CD4-positive, alpha-beta memory T cell (primary cell): Measurements from ENCODE around the gene NTNG1. TPM values are rescaled to one million over a fixed set of nuclear protein-coding genes. Genes with fewer than 3 reads are reported as not detected.

Source experiments
- CTCF ChIA-PET: fragments of 350-600 bp; sonication (Branson Sonifier 250); formaldehyde crosslinking; loops from one replicate; lab custom pipeline; 2021; ENCODE audit warnings: inconsistent platforms; ENCODE audit not compliant: partially characterized antibody; lab: Charles Lee
- POLR2A ChIA-PET: fragments of 350-600 bp; sonication (Branson Sonifier 250); formaldehyde crosslinking; loops from one replicate; lab custom pipeline; 2021; ENCODE audit not compliant: partially characterized antibody; lab: Charles Lee
- DNase-seq, 5 donors: peaks; one replicate each; pipeline versions ENCODE4 v3.0.0 to v3.0.0-alpha.2; 2020 to 2022; ENCODE audit warnings: mixed read lengths in 1 of 5
- H3K27ac ChIP-seq: one replicate; pipeline ENCODE4 v1.7.0; 2013; ENCODE audit warnings: low read depth, low read length
- H3K27me3 ChIP-seq: 2 replicates; pipeline ENCODE4 v1.7.0; 2013; ENCODE audit warnings: mild to moderate bottlenecking, low read length, moderate library complexity; ENCODE audit not compliant: insufficient read depth
- H3K36me3 ChIP-seq: 2 replicates; pipeline ENCODE4 v1.7.0; 2013; ENCODE audit warnings: mild to moderate bottlenecking, low read length, moderate library complexity; ENCODE audit not compliant: insufficient read depth
- H3K4me1 ChIP-seq: 2 replicates; pipeline ENCODE4 v1.7.0; 2013; ENCODE audit warnings: mild to moderate bottlenecking, low read length, moderate library complexity; ENCODE audit not compliant: insufficient read depth
- H3K4me3 ChIP-seq, 2 donors: one replicate each; pipeline ENCODE4 v1.7.0; 2013; ENCODE audit warnings: low read length in 2 of 2, mild to moderate bottlenecking in 1 of 2
- H3K9me3 ChIP-seq, 2 donors: one replicate each; pipeline ENCODE4 v1.7.0; 2013; ENCODE audit warnings: low read length in 2 of 2, control low read depth in 1 of 2; ENCODE audit not compliant: control insufficient read depth in 1 of 2
- H3K27ac Mint-ChIP-seq, 7 donors: one replicate each; pipeline ENCODE4 v1.8.0; 2020 to 2021; ENCODE audit warnings: mixed read lengths in 7 of 7, mild to moderate bottlenecking in 6 of 7, inconsistent platforms in 3 of 7, moderate library complexity in 3 of 7
- H3K27me3 Mint-ChIP-seq, 2 donors: one replicate each; pipeline ENCODE4 v1.8.0; 2020 to 2021; ENCODE audit warnings: mixed read lengths in 2 of 2
- H3K36me3 Mint-ChIP-seq, 2 donors: one replicate each; pipeline ENCODE4 v1.8.0; 2020 to 2021; ENCODE audit warnings: mixed read lengths in 2 of 2, inconsistent platforms in 1 of 2, mild to moderate bottlenecking in 1 of 2
- H3K4me1 Mint-ChIP-seq, 4 donors: one replicate each; pipeline ENCODE4 v1.8.0; 2020 to 2021; ENCODE audit warnings: mixed read lengths in 4 of 4, mild to moderate bottlenecking in 1 of 4
- H3K4me3 Mint-ChIP-seq, 8 donors: one replicate each; pipeline ENCODE4 v1.8.0; 2020 to 2021; ENCODE audit warnings: mixed read lengths in 8 of 8, mild to moderate bottlenecking in 7 of 8, moderate library complexity in 6 of 8, inconsistent platforms in 3 of 8
- H3K9me3 Mint-ChIP-seq, 8 donors: one replicate each; pipeline ENCODE4 v1.8.0; 2020 to 2021; ENCODE audit warnings: mixed read lengths in 8 of 8, mild to moderate bottlenecking in 5 of 8, inconsistent platforms in 3 of 8, moderate library complexity in 1 of 8
- intact Hi-C: fragments of 100-400 bp; cut with micrococcal nuclease; formaldehyde crosslinking; loops from one replicate; pipeline ENCODE4 v1.15.1; 2023
- polyA plus RNA-seq, 2 donors: library from polyadenylated mRNA; unstranded; fragments of 300-500 nt; fragmentation: Illumina TruSeq; gene quantifications; one replicate each; pipeline ENCODE4 v1.2.3, GENCODE V29; 2021
- total RNA-seq, 2 experiments: library from RNA; stranded (reverse); gene quantifications; one replicate each; pipeline ENCODE4 v1.2.3, GENCODE V29; 2021

Gene NTNG1
- total and polyA plus RNA-seq, 4 experiments from 2014 or later, result not detected

- intact Hi-C loops, result no loop called here
- Histone ChIP-seq H3K27ac (no peak overlapping the region), H3K27me3 (no peaks in the 10 kb centered on the region), H3K9me3 (no peaks in the 10 kb centered on the region), H3K36me3 (no peaks in the 10 kb centered on the region), H3K4me3 (no peak overlapping the region), H3K4me1 (no peaks in the 10 kb centered on the region)
- Mint-ChIP-seq H3K36me3 (no peaks in the 10 kb centered on the region), H3K4me3 (no peak overlapping the region), H3K4me1 (no peaks in the 10 kb centered on the region), H3K9me3 (no peaks in the 10 kb centered on the region), H3K27me3 (peaks cover 4 to 5% of the 10 kb centered on the region in 2 donors), H3K27ac (no peak overlapping the region)
- no peak for DNase-seq
- CTCF ChIA-PET, result no interaction called here
- POLR2A ChIA-PET, result no interaction called here
These were observed 303.0 kb downstream of the NTNG1 start for GRCh38 chr1:107443860-107444259.

GRCh38 chr1:107444302-107444701 lies 303.5 kb downstream of the NTNG1 start:
- no peak overlapping the region for H3K27ac ChIP-seq
- intact Hi-C loops, result no loop called here
- no peaks in the 10 kb centered on the region for H3K27me3 ChIP-seq
- H3K4me1 Mint-ChIP-seq, result no peaks in the 10 kb centered on the region
- no peaks in the 10 kb centered on the region for H3K9me3 Mint-ChIP-seq
- DNase-seq, result no peak
- ChIA-PET CTCF (no interaction called here), POLR2A (no interaction called here)
- no peak overlapping the region for H3K4me3 ChIP-seq
- H3K9me3 ChIP-seq, result no peaks in the 10 kb centered on the region
- no peaks in the 10 kb centered on the region for H3K36me3 Mint-ChIP-seq
- peaks cover 3 to 5% of the 10 kb centered on the region in 2 donors for H3K27me3 Mint-ChIP-seq
- no peaks in the 10 kb centered on the region for H3K4me1 ChIP-seq
- H3K4me3 Mint-ChIP-seq, result no peak overlapping the region
- H3K36me3 ChIP-seq, result no peaks in the 10 kb centered on the region
- no peak overlapping the region for H3K27ac Mint-ChIP-seq

DNA sequence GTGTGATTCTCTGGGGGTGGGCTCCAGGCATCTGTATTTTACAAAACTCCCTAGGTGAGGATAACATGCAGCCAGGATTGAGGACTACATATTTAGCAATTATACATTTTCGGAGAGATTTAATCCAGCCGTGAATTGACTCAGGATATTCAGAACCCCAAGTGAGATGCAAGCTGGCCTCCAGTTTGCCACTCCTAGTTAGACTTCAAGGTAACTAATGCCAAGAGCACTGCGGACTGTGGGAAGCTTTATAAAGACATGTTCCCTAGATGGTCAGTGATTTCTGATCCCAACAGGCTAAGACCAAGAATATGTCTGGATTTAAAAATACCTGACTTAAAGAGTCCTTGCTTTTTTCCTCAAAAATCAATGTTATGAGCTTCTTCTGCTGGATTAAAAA lies 308.5 kb downstream of the NTNG1 start:
- H3K36me3 Mint-ChIP-seq, result no peaks in the 10 kb centered on the region
- peaks cover 0 to 2% (median 0%) of the 10 kb centered on the region in 8 donors for H3K9me3 Mint-ChIP-seq
- intact Hi-C loops, result no loop called here
- no peak overlapping the region for H3K27ac Mint-ChIP-seq
- CTCF ChIA-PET, result no interaction called here
- Histone ChIP-seq H3K4me3 (no peak overlapping the region), H3K36me3 (no peaks in the 10 kb centered on the region), H3K4me1 (no peaks in the 10 kb centered on the region), H3K9me3 (no peaks in the 10 kb centered on the region), H3K27me3 (no peaks in the 10 kb centered on the region), H3K27ac (no peak overlapping the region)
- H3K27me3 Mint-ChIP-seq, result peaks cover 0 to 4% of the 10 kb centered on the region in 2 donors
- POLR2A ChIA-PET, result no interaction called here
- no peaks in the 10 kb centered on the region for H3K4me1 Mint-ChIP-seq
- H3K4me3 Mint-ChIP-seq, result no peak overlapping the region
- no peak for DNase-seq

DNA sequence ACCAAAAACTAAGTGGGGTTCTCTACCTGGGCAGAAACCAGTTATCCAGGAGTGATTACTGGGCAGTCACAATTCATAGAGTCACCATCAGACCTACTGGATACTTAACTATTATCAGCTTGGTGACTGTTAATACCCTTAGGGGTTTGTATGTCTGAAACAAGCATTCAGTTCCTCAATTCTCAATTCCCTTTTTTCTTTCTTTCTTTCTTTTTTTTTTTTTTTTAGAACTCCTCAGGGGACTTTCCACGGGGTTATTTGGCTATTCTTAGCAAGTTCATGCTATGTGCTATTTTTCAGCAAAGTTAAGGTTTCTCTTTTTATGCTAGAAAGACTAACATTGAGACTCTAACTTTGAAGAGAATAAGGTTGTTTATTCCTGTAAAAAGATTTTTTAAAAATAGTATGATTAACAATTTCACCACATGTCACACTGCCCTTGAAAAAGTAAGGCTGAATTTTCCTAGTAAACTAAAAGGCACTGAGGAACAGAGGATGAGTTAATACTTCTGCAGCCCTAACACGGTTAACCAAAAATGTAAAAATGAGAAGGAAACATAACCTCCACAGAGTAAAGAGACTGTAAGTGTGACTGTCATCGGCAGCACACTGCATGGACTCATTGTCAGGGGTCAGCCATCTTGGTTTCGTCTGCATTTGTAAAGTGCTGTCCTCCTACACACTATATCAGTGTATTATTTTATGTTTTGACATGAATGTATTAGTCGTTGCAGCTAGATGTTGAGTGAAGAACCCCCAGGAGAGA lies 310.2 kb downstream of the NTNG1 start:
- Mint-ChIP-seq H3K27me3 (peaks cover 2 to 6% of the 10 kb centered on the region in 2 donors), H3K27ac (no peak overlapping the region), H3K36me3 (no peaks in the 10 kb centered on the region), H3K4me1 (no peaks in the 10 kb centered on the region), H3K4me3 (no peak overlapping the region), H3K9me3 (peaks cover 0 to 2% (median 0%) of the 10 kb centered on the region in 8 donors)
- ChIA-PET POLR2A (no interaction called here), CTCF (no interaction called here)
- no peak overlapping the region for H3K4me3 ChIP-seq
- no peak for DNase-seq
- intact Hi-C loops, result no loop called here
- no peaks in the 10 kb centered on the region for H3K27me3 ChIP-seq
- H3K4me1 ChIP-seq, result no peaks in the 10 kb centered on the region
- no peaks in the 10 kb centered on the region for H3K9me3 ChIP-seq
- no peaks in the 10 kb centered on the region for H3K36me3 ChIP-seq
- H3K27ac ChIP-seq, result no peak overlapping the region

- H3K4me3 Mint-ChIP-seq, result no peak overlapping the region
- no peak overlapping the region for H3K27ac ChIP-seq
These were observed 310.9 kb downstream of the NTNG1 start for GRCh38 chr1:107451715-107452114.

DNA sequence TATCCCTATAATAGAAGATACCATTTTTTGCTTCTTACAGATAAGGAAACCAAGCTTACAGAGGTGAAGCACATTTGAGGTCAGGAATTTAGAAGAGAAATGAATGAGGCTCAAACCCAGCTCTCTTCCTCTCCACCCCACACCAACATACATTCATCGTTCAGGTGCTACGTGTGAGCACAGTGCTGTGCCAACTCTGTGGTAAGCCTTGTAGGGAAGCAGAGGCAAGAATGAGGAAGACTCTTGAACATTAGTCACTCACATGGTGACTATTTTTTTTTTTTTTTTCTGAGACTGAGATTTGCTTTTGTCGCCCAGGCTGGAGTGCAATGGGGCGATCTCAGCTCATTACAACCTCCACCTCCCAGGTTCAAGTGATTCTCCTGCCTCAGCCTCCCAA lies 314.0 kb downstream of the NTNG1 start:
- H3K27me3 ChIP-seq, result no peaks in the 10 kb centered on the region
- CTCF ChIA-PET, result no interaction called here

More at GRCh38 chr1:107451715-107452114, 310.9 kb downstream of the NTNG1 start:
- Histone ChIP-seq H3K9me3 (no peaks in the 10 kb centered on the region), H3K36me3 (no peaks in the 10 kb centered on the region), H3K4me3 (no peak overlapping the region), H3K4me1 (no peaks in the 10 kb centered on the region), H3K27me3 (no peaks in the 10 kb centered on the region)
- CTCF ChIA-PET, result no interaction called here
- Mint-ChIP-seq H3K27me3 (peaks cover 2 to 6% of the 10 kb centered on the region in 2 donors), H3K36me3 (no peaks in the 10 kb centered on the region), H3K27ac (no peak overlapping the region), H3K9me3 (peaks cover 0 to 2% (median 0%) of the 10 kb centered on the region in 8 donors), H3K4me1 (no peaks in the 10 kb centered on the region)
- DNase-seq, result no peak
- intact Hi-C loops, result no loop called here
- POLR2A ChIA-PET, result no interaction called here

DNA sequence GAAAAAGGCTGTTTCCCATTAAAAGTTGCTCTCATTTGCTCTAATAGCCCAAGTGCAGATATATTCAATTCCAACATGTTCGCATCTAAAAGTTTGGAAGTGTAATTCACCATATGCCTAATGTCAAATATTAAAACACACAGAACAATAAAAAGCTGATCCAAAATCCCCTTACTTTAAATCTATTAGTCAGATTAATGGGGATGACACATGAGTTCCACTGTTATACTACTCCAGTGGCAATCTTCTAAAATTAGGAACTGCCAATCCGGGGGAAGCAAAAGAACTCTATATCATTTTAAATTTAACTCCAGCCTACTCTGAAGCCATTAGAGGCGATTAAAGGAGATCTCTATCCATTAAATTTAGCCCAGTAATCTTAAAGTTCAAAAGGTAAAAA lies 317.1 kb downstream of the NTNG1 start:
- Histone ChIP-seq H3K27me3 (no peaks in the 10 kb centered on the region), H3K27ac (no peak overlapping the region), H3K4me1 (no peaks in the 10 kb centered on the region), H3K36me3 (no peaks in the 10 kb centered on the region), H3K4me3 (no peak overlapping the region), H3K9me3 (no peaks in the 10 kb centered on the region)
- peaks cover 0 to 3% (median 0%) of the 10 kb centered on the region in 8 donors for H3K9me3 Mint-ChIP-seq
- H3K4me3 Mint-ChIP-seq, result no peak overlapping the region
- DNase-seq, result no peak
- no peaks in the 10 kb centered on the region for H3K4me1 Mint-ChIP-seq
- POLR2A ChIA-PET, result no interaction called here
- CTCF ChIA-PET, result no interaction called here
- H3K27me3 Mint-ChIP-seq, result peaks cover 4 to 7% of the 10 kb centered on the region in 2 donors
- H3K27ac Mint-ChIP-seq, result no peak overlapping the region
- no peaks in the 10 kb centered on the region for H3K36me3 Mint-ChIP-seq
- intact Hi-C loops, result no loop called here

More for the DNA sequence above, 314.0 kb downstream of the NTNG1 start:
- POLR2A ChIA-PET, result no interaction called here
- no peak overlapping the region for H3K4me3 Mint-ChIP-seq
- Histone ChIP-seq H3K27ac (no peak overlapping the region), H3K4me3 (no peak overlapping the region), H3K36me3 (no peaks in the 10 kb centered on the region), H3K4me1 (no peaks in the 10 kb centered on the region), H3K9me3 (no peaks in the 10 kb centered on the region)
- H3K36me3 Mint-ChIP-seq, result no peaks in the 10 kb centered on the region
- no peak for DNase-seq
- H3K9me3 Mint-ChIP-seq, result peaks cover 0 to 2% (median 0%) of the 10 kb centered on the region in 8 donors
- H3K27me3 Mint-ChIP-seq, result peaks cover 2 to 8% of the 10 kb centered on the region in 2 donors
- H3K4me1 Mint-ChIP-seq, result no peaks in the 10 kb centered on the region
- intact Hi-C loops, result no loop called here
- no peak overlapping the region for H3K27ac Mint-ChIP-seq
